Hepatocyte (in vitro differentiated cells): Measurements from ENCODE around the gene MAP9. TPM values are rescaled to one million over a fixed set of nuclear protein-coding genes. Genes with fewer than 3 reads are reported as not detected.

ENCODE experiments used
- DNase-seq: peaks from one replicate; pipeline ENCODE4 v3.0.0-alpha.2; 2016; ENCODE audit warnings: low spot score
- H2AFZ ChIP-seq: fragments of 200-600 bp; sonication (generic); 2 replicates; pipeline ENCODE4 v1.6.0; 2016; ENCODE audit warnings: antibody characterized with exemption, mild to moderate bottlenecking
- H3K27ac ChIP-seq: fragments of 200-600 bp; sonication (generic); 2 replicates; pipeline ENCODE4 v1.5.1; 2016; ENCODE audit warnings: mild to moderate bottlenecking
- H3K27me3 ChIP-seq: fragments of 200-600 bp; sonication (generic); 2 replicates; pipeline ENCODE4 v1.6.1; 2016
- H3K36me3 ChIP-seq: fragments of 200-600 bp; sonication (generic); replicated peaks from 2 replicates; pipeline ENCODE4 v1.5.1; 2016; ENCODE audit warnings: low read depth; ENCODE audit not compliant: insufficient read depth
- H3K4me1 ChIP-seq: fragments of 200-600 bp; sonication (generic); 2 replicates; pipeline ENCODE4 v1.5.1; 2016; ENCODE audit warnings: mild to moderate bottlenecking, moderate library complexity; ENCODE audit not compliant: insufficient read depth
- H3K4me2 ChIP-seq: fragments of 200-600 bp; sonication (generic); 2 replicates; pipeline ENCODE4 v1.6.0; 2016
- H3K4me3 ChIP-seq: fragments of 200-600 bp; sonication (generic); 2 replicates; pipeline ENCODE4 v1.5.1; 2016; ENCODE audit warnings: mild to moderate bottlenecking
- H3K79me2 ChIP-seq: fragments of 200-600 bp; sonication (generic); 2 replicates; pipeline ENCODE4 v1.6.0; 2017; ENCODE audit warnings: mild to moderate bottlenecking
- H3K9me2 ChIP-seq: fragments of 200-600 bp; sonication (generic); replicated peaks from 2 replicates; pipeline ENCODE4 v1.6.0; 2017; ENCODE audit warnings: mild to moderate bottlenecking; ENCODE audit not compliant: insufficient read depth
- H3K9me3 ChIP-seq: fragments of 200-600 bp; sonication (generic); 2 replicates; pipeline ENCODE4 v1.5.1; 2016; ENCODE audit warnings: low read depth, mild to moderate bottlenecking
- H4K20me1 ChIP-seq: fragments of 200-600 bp; sonication (generic); 2 replicates; pipeline ENCODE4 v1.6.0; 2016; ENCODE audit warnings: mild to moderate bottlenecking; ENCODE audit not compliant: insufficient read depth, poor library complexity, severe bottlenecking
- CTCF ChIP-seq: fragments of 200-600 bp; sonication (generic); IDR thresholded peaks from 2 replicates; pipeline ENCODE4 v1.5.1; 2016; ENCODE audit warnings: antibody characterized with exemption, mild to moderate bottlenecking; ENCODE audit not compliant: poor library complexity
- EZH2 ChIP-seq: fragments of 200-600 bp; sonication (generic); IDR thresholded peaks from 2 replicates; pipeline ENCODE4 v1.6.1; 2016; ENCODE audit warnings: antibody characterized with exemption, mild to moderate bottlenecking, borderline replicate concordance
- EZH2phosphoT487 ChIP-seq: fragments of 200-600 bp; sonication (generic); IDR thresholded peaks from one replicate; pipeline ENCODE4 v1.6.1; 2018; ENCODE audit warnings: antibody characterized with exemption, mild to moderate bottlenecking, low read depth, moderate library complexity; ENCODE audit not compliant: unreplicated experiment, severe bottlenecking
- WGBS: methylation state at CpG from one replicate; pipeline ENCODE4 v1.1.6; 2016; ENCODE audit warnings: low lambda C conversion rate; ENCODE audit errors: missing lambda C conversion rate; 5-methylcytosine and 5-hydroxymethylcytosine counted together
- polyA plus RNA-seq: library from polyadenylated mRNA; unstranded; fragments of >200 nt; fragmentation: Nextera tagmentation; extraction: Ambion mirVana; gene quantifications from 2 replicates; pipeline ENCODE4 v1.2.1, GENCODE V29; 2016
- small RNA-seq: library from RNA; depleted of rRNA; stranded (forward); fragments of <200 nt; gene quantifications from one replicate; pipeline ENCODE3, GENCODE V24; 2014
- total RNA-seq: library from RNA; depleted of rRNA; stranded (reverse); fragments of >200 nt; gene quantifications from 2 replicates; pipeline ENCODE4 v1.2.3, GENCODE V29; 2014

MAP9 gene
- total and polyA plus RNA-seq, 2 experiments from 2014 or later, result 26.7 to 27.6 TPM

- DNase-seq, result no peak
- Histone ChIP-seq H2AFZ (no peak overlapping the region), H3K79me2 (no peaks in the 10 kb centered on the region), H3K36me3 (no peaks in the 10 kb centered on the region), H3K4me1 (no peaks in the 10 kb centered on the region), H3K4me3 (no peak overlapping the region), H3K9me2 (no peaks in the 10 kb centered on the region), H3K27ac (no peak overlapping the region), H3K27me3 (no peaks in the 10 kb centered on the region), H3K9me3 (no peaks in the 10 kb centered on the region), H4K20me1 (no peaks in the 10 kb centered on the region), H3K4me2 (no peak overlapping the region)
- 85% methylated on average over 2 of the region's 2 CpGs for WGBS
- TF ChIP-seq EZH2, result no peak
- no peak for TF ChIP-seq EZH2phosphoT487
- TF ChIP-seq CTCF, result no peak
Observed at GRCh38 chr4:155304375-155304774, 72.4 kb downstream of the MAP9 start.

- Histone ChIP-seq H3K9me3 (no peaks in the 10 kb centered on the region), H3K79me2 (no peaks in the 10 kb centered on the region), H3K36me3 (no peaks in the 10 kb centered on the region), H2AFZ (no peak overlapping the region), H3K4me2 (no peak overlapping the region), H4K20me1 (no peaks in the 10 kb centered on the region), H3K4me1 (no peaks in the 10 kb centered on the region), H3K27ac (peak overlapping the region; percentile 11), H3K9me2 (no peaks in the 10 kb centered on the region), H3K27me3 (no peaks in the 10 kb centered on the region), H3K4me3 (no peak overlapping the region)
- peak; percentile 6 for DNase-seq
- WGBS, result 91% methylated on average over 2 of the region's 2 CpGs
- no peak for TF ChIP-seq CTCF
Observed at GRCh38 chr4:155299103-155299502, 77.7 kb downstream of the MAP9 start.

Small RNA genes within 50 kb of the gene (small RNA-seq; reads per million reads assigned to genes)
- not detected for gene AC097467.4
- not detected for gene YWHAEP4

Other genes starting within 250 kb of the MAP9 start
- gene NPY2R, start 168.3 kb downstream of the MAP9 start, total RNA-seq, result 1.4 and 1.9 TPM in 2 replicates
- 0.95 and 1.1 TPM in 2 replicates for gene NPY2R, start 168.3 kb downstream of the MAP9 start, polyA plus RNA-seq